GM18507 (cell line): ENCODE data around the gene APH1A.
A peak's percentile ranks its signal among the peaks of the same experiment; 100 is the strongest.
"Not testable (repeated sequence)": the region's sequence is repeated elsewhere in the genome, so short reads cannot be mapped to it uniquely, and the experiment has no call there.

ENCODE experiments used
- DNase-seq: peaks from one replicate; pipeline ENCODE4 v3.0.0; 2011; ENCODE audit warnings: low read depth; ENCODE audit not compliant: insufficient read length; ENCODE audit errors: extremely low spot score
- FAIRE-seq: peaks from 2 replicates; lab custom pipeline; 2011; peaks lifted over from hg19 to GRCh38; lab: Jason Lieb, UNC

APH1A gene

GRCh38 chr1:150268705-150269403, at the start of gene APH1A:
APH1A (minus strand) TSS chr1:150269016; CDS start chr1:150268810, 206 bp downstream.
- peak; percentile 93 for FAIRE-seq
- DNase-seq: peak; percentile 95

- FAIRE-seq: not testable (repeated sequence)
Observed at GRCh38 chr1:150314691-150315090, 45.9 kb upstream of the APH1A start.

GRCh38 chr1:150311762-150312161, 42.9 kb upstream of the APH1A start:
- FAIRE-seq (no peak), DNase-seq (no peak)

More at GRCh38 chr1:150314691-150315090, 45.9 kb upstream of the APH1A start:
- DNase-seq: not testable (repeated sequence)

- FAIRE-seq (no peak), DNase-seq (no peak)
Observed at GRCh38 chr1:150309758-150310508, 41.1 kb upstream of the APH1A start.

GRCh38 chr1:150308585-150308984, 39.8 kb upstream of the APH1A start:
- DNase-seq, FAIRE-seq: not testable (repeated sequence)

- FAIRE-seq: no peak
Observed at GRCh38 chr1:150302902-150303301, 34.1 kb upstream of the APH1A start.

GRCh38 chr1:150302338-150302737, 33.5 kb upstream of the APH1A start:
- DNase-seq: no peak
- FAIRE-seq: no peak

More at GRCh38 chr1:150302902-150303301, 34.1 kb upstream of the APH1A start:
- DNase-seq: no peak

- FAIRE-seq: no peak
- DNase-seq: no peak
Observed at GRCh38 chr1:150299716-150300115, 30.9 kb upstream of the APH1A start.

GRCh38 chr1:150295476-150295875, 26.7 kb upstream of the APH1A start:
- DNase-seq (no peak), FAIRE-seq (no peak)

GRCh38 chr1:150293433-150294253, 24.8 kb upstream of the APH1A start, which contains the start of gene MRPS21:
MRPS21 (plus strand) TSS chr1:150293861; CDS start chr1:150294367, 506 bp downstream.
- DNase-seq (peak; percentile 82), FAIRE-seq (peak; percentile 97)

- FAIRE-seq (no peak), DNase-seq (no peak)
Observed at GRCh38 chr1:150288822-150289221, 20.0 kb upstream of the APH1A start.

- no peak for FAIRE-seq
- no peak for DNase-seq
Observed at GRCh38 chr1:150288382-150288781, 19.6 kb upstream of the APH1A start.

- no peak for FAIRE-seq
- no peak for DNase-seq
Observed at GRCh38 chr1:150283260-150283659, 14.4 kb upstream of the APH1A start.

- DNase-seq: no peak
- no peak for FAIRE-seq
Observed at GRCh38 chr1:150282558-150282958, 13.7 kb upstream of the APH1A start.

GRCh38 chr1:150281758-150282557, 13.1 kb upstream of the APH1A start, which contains the start of gene CIART:
CIART (plus strand) TSS chr1:150282554; CDS start chr1:150283268, 714 bp downstream.
- DNase-seq (no peak), FAIRE-seq (peak; percentile 69)

GRCh38 chr1:150281221-150281757, 12.5 kb upstream of the APH1A start:
- FAIRE-seq (peak; percentile 73), DNase-seq (no peak)

- DNase-seq: no peak
- FAIRE-seq: no peak
Observed at GRCh38 chr1:150280138-150280707, 11.4 kb upstream of the APH1A start.

GRCh38 chr1:150273311-150273710, 4.5 kb upstream of the APH1A start:
- FAIRE-seq (peak; percentile 24), DNase-seq (no peak)
